HG03039 (cell line): ENCODE measurements around the gene TRAPPC5.

Experiments used
- ATAC-seq: cut with Tn5 transposase; IDR thresholded peaks from one replicate; pipeline ENCODE4 v1.9.1; 2021; ENCODE audit warnings: mild to moderate bottlenecking, moderate library complexity; ENCODE audit not compliant: unreplicated experiment

The TRAPPC5 gene

DNA sequence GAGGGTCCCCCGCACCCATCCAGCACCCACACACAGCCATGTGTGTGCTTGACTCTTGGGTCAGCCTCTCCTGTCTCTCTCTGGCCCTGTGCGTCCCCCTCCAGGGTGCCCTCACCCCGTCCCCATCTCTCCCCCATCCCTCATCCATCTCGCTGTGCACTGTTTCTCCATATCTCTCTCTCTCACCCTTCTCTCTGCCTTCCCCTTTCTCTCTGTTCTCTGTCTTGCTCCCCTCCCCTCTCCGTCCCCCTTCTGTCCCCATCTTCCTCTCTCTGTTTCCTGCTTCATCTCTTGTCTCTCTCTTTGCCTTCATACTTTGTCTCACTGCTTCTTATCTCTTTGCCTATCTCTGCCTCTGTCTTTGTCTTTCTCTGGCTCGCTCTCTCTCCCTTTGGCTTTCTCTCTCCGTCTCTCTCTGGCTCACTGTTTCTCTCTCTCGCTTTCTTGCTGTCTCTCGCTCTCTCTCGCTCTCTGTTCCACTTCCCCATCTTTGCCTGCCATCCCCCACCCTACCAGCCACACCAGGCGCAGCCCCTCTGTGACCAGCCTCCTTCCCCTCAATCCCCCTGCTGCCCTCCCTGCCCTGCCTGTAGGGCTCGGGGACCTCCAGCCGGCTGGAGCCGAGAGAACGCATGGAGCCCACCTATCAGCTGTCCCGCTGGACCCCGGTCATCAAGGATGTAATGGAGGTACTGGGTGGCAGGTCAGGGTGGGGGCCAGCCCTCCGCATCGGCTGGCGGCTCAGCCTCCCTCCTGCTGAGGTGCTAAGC is 34.8 kb upstream of the TRAPPC5 start:
- no peak for ATAC-seq

DNA sequence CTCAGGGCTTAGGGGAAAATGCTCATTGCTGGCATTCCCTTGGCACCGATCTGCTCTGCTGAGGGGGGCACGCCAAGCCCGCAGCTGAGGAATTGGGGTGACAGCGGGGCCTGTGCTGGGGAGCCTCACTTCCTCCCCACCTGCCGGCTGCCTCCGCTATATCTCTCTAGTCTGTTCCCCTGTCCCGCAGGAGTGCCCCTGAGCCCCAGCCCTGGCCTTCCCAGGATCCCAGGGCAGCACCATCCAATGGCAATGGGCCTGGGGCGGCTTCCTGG is 34.3 kb upstream of the TRAPPC5 start:
- no peak for ATAC-seq

DNA sequence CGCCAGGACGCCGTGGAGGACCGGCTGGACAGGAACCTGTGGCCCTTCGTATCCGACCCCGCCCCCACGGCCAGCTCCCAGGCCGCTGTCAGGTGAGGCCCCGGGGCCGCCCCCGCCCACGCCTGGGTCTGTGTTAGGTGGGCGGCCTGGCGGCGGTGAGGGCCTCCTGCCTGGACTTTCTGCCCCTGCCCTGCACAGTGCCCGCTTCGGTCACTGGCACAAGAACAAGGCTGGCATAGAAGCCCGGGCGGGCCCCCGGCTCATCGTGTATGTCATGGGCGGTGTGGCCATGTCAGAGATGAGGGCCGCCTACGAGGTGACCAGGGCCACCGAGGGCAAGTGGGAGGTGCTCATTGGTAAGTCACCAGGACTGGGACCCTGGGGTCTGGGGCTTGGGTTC is 33.5 kb upstream of the TRAPPC5 start:
- no peak for ATAC-seq

DNA sequence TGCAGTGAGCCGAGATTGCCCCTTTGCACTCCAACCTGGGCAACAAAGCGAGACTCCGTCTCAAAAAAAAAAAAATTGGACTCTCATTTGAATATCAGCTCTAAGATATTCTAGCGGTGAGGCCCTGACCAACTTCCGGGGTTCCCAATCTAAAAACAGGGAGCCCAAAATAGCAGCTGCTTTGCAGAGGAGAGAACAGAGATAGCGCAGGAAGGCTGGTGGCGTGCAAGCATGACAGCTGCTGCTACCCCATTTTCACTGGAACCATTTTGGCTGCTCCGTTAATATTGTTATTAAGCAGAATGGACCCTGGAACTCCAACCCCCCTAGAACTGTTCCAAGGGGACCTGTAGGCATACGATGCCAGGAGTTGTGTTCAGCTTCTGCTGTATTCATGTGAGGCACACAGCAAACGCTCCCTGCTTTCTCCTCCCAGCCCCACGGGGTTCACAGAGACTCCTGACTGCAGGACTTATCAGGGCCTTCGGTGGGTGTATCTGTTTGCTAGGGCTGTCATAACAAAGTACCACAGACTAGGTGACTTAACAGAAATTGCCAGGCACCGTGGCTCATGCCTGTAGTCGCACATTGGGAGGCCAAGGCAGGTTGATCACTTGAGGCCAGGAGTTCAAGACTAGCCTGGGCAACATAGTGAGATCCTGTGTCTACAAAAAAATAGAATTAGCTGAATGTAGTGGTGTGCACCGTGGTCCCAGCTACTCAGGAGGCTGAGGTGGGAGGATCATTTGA is 32.2 kb upstream of the TRAPPC5 start:
- no peak for ATAC-seq

DNA sequence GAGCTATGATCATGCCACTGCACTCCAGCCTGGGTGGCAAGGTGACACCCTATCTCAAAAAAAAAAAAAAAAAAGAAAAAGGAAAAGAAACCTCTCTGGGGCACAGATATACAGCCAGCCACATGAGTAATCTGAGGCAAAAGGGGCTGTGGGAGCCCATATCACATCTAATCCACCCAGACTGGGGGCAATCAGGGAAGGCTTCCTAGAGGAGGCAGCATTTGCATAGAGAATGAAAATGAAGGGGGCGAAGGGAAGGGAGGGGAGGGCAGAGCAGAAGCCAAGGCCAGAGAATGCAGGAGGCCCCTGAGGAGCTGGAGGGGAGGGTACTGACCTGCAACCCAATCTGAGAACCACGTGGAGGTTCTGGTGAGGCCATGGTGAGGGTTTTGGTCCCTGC is 30.5 kb upstream of the TRAPPC5 start:
- no peak for ATAC-seq

DNA sequence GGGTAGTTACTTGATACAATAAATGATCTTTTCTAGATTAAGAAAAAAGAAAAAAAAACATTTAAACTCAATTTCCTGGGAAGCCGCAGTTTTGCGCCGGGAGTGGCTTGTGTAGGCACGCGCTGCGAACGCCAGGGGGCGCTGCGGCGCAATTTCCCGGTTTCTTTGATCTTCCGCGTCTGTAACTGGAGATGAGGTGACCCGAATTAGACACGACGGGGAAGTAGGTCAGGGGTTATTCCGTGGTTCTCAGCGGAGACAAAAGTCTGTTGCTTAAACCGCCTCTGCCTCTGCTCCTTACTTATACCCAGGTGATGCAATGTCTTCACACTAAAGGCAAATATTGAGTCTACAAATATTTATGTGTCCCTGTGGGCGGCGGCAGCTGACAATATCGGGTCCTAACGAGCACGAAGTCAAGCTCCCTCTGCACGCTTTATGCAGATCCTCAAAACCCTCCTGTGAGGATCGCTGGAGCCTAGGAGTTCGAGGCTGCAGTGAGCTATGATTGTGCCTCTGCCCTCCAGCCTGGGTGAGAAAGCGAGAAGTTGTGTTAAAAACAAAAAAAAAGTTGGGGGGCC is 28.5 kb upstream of the TRAPPC5 start:
- ATAC-seq: no peak

DNA sequence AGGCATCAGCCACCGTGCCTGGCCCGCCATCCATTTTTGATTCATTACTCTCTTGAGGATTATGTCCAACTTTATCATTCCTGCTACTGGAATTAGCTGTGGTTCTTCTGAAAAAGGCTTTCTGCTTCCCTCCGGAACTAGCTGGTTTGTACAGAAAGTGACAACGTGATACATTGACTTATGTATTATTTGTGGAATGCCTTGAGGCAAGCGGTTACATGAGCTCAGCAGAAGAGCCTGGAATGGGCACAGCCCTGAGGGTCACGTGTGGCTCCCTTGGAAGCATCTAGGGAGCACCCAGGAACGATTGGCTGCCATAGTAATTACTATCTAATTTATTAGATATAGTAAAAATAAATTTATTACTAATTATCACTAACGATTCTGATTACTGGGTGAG is 26.2 kb upstream of the TRAPPC5 start:
- ATAC-seq: no peak

DNA sequence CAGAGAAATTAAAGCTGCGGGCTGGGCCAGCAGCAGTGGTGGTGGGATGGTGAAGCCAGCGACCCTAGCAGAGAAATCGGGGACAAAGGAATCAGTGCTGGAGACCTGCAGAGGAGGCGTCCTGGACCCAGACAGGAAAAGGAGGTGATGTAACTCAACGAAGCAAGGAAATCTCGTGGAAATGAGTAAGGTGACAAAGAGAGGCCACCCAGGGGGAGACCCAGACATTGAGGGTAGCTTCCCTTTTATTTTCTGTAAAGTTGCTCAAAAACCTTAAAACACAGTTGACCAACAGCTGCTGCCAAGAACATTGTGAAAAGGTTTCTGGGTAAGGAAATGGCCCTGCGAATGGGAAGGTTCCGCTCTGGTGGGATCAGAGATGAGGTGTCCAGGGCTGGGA is 25.1 kb upstream of the TRAPPC5 start:
- no peak for ATAC-seq

DNA sequence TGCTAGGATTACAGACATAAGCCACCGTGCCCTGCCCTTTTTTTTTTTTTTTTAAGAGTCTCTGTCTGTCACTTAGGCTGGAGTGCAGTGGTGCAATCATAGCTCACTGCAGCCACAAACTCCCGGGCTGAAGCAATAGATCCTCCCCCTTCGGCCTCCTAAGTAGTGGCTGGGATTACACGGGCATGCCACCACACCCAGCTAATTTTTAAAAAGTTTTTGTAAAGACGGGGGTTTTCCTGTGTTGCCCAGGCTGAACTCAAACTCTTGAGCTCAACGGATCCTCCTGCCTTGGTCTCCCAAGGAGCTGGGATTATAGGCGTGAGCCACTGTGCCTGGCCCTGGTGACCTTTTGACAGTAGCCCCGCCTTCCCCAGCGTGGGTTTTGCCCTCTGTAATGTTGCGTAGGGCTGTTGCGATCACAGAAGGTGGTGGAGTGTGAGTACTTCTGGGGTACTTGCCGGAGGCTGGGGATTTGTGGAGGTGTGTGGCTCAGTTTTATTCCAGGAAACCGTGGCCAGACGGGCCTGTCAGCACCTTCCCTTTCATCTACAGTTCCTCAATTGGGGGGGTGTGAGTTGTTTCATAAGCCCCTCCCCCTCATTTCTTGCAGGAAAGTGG is 23.4 kb upstream of the TRAPPC5 start:
- ATAC-seq: no peak

DNA sequence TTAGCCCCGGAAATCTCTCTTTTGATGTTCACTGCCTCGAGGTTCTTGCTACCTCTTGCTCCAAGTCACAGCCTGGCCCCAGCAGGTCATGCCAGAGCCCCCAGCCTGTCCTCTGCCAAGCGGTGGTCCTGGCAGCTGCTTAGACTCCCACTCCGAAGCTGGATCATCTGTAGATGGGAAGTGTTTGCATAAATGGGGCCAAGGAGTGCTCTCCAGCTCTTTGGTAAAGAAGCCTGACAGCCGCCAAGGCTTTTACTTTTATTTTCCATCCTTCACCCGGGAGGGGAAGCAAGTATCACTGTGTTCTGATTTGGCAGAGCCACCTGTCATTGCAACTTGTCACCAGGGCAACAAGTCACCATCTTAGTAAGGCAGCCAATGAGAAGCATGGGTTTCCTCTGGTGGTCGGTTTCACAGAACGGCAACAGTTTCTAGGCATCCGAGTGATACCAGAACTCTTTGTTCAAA is 22.4 kb upstream of the TRAPPC5 start:
- no peak for ATAC-seq

DNA sequence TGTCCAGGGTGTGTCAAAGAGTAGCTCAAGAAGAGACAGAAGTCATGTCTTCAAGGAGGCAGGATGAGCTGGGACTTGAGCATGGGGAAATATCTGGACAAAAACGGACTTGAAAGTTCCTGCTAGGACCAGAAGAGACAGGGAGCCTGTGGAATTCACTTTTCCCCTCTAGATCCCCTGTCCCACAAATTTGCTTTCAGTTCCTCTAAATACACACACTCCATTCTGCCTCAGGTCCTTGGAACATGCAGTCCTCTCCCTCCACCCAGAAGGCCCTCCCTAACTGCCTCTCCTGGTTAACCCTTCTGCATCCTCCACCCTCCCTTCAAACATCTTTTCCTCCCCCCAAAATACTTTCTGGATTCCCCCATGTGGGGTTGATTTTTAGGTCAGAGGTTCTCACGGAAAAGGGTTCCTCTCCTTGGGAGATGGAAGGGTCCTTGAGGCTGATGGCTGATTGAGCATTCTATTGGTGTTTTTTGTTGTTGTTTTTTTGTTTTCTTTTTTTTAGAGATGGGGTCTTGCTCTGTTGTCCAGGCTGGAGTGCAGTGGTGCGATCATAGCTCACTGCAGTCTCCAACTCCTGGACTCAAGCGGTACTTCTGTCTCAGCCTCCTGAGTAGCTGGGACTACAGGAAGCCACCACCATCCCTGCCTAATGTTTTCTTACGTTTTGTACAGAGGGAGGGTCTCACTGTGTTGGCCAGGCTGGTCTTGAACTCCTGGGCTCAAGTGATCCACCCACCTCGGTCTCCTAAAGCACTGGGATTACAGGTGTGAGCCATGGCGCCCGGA is 18.7 kb upstream of the TRAPPC5 start:
- no peak for ATAC-seq

DNA sequence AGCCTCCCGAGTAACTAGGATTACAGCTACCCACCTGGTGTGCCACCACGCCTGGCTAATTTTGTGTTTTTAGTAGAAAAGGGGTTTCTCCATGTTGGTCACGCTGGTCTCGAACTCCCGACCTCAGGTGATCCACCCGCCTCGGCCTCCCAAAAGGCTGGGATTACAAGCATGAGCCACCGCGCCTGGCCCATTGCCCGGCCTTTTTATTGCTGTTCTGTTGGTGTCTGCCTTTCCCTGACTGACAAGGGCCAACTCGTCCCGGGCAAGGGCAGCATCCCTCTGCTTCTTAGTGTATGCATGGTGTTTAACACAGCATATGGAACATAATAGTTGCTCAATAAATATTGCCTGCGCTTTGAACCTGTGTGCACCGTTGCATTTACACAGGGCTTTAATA is 18.0 kb upstream of the TRAPPC5 start:
- no peak for ATAC-seq

DNA sequence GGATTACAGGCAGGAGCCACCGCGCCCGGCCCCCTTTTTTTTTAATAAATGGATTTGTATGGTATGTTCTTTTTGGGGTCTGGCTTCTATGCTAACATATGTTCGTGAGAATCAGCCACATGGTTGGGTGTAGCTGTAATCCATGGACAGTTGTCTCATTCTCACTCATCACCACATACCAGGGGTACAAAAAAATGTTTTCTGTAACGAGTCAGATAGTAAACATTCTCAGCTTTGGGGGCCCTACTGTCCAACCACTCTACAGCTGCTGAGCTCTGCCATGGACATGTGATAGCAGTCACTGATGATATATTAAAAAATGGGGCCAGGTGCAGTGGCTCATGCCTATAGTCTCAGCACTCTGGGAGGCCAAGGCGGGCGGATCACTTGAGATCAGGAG is 16.9 kb upstream of the TRAPPC5 start:
- no peak for ATAC-seq

DNA sequence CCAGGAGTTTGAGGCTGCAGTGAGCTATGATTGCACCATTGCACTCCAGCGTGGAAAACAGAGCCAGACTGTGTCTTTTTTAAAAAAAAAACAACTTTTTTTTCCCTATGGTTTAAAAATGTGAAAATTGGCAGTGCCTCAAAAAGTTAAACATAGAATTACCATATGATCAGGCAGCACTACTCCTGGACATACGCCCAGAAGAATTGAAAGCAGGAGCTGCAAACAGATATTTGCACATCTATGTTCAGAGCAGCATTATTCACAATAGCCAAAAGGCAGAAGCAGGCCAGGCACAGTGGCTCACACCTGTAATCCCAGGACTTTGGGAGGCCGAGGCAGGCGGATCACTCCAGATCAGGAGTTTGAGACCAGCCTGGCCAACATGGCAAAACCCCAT is 15.6 kb upstream of the TRAPPC5 start:
- no peak for ATAC-seq

DNA sequence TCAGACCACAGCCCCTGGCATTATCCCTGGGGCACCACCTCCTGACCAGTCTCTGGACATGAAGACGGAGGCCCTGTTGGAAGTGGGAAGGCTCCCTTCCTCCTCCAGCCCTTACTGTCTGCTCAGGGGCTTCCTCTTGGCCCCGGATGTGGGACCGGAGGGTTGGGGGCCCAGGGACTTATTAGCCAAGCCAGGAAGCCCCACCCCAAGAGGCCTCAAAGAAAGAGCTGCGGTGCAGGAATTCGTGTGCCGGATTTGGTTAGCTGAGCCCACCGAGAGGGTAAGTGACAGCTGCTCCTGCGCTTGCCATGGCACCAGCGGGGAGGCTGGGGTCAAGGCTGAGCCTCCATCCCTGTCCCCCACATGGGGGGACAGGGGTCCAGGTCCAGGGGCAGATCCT is 11.8 kb upstream of the TRAPPC5 start, which contains the start of gene RETN:
Gene RETN, plus strand, starts transcription at position 208 of the 400 bp plus-strand sequence. CDS start 278 bp downstream, outside the sequence.
- no peak for ATAC-seq

DNA sequence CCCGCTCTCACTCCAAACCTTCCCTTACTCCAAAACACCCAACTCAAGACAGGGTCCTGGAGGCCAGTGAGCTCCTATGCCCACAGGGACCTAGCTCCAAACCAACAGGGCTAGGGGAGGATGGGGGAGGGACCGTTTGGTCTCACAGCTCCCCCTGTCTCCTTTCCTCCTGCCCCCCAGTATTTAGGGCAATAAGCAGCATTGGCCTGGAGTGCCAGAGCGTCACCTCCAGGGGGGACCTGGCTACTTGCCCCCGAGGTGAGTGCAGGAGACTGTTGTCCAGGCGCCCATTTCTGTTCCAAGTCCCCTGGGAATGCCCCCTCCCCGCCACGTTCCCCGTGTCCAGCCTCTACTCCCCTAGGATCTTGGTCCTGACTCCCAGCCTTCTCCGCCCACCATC is 11.0 kb upstream of the TRAPPC5 start:
- ATAC-seq: no peak

DNA sequence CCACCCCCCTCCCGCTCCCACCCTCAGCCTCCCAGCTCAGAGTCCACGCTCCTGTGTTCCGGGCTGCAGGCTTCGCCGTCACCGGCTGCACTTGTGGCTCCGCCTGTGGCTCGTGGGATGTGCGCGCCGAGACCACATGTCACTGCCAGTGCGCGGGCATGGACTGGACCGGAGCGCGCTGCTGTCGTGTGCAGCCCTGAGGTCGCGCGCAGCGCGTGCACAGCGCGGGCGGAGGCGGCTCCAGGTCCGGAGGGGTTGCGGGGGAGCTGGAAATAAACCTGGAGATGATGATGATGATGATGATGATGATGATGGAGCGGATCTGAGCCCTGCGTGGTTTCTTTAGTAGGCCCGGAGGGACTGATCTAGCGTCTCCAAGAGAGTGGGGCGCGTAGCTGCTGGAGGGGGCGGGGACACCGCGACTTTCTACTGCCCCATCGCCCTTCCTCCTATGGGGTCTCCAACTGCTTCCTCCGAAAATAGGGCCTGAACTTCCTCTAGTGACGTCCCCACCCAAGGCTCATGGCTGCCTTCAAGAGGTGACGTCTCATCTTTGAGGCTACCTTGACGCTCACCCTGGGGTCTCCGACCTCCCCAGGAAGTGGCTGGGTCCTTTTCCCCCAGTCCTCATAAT is 10.4 kb upstream of the TRAPPC5 start:
- no peak for ATAC-seq

DNA sequence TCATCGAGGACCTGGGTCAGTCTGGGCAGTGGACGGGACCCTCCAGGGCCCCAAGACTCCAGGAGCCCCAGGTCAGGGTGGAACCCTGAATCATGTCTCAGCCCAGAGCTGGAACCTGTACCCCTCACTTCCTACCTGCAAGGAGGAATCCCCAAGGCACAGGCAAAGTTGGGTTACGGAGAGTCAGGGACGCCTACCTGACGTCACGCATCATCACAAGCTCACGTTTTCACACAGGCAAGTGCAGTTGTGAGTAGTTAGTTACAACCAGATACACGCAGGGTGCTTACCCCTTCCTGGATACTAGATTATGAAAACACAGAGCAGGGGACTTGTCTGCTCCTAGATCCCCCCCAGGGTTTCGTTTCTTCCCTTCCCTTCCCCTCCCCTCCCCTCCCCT is 9.8 kb upstream of the TRAPPC5 start:
- no peak for ATAC-seq

DNA sequence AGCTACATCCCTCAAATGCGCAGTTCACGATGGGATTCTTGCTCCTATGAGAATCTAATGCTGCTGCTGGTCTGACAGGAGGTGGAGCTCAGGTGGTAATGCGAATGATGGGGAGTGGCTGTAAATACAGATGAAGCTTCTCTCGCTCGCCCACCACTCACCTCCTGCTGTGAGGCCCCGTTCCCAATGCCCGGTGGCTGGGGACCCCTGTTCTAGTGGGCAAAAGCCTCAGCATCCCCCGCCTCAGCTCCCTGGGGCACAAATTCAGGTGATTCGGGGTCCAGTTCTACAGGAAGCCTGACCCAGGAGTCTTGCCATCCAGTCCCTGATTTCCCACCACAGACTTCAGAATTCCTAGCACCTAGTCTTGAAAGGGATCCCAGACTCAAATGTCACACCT is 8.1 kb upstream of the TRAPPC5 start:
- ATAC-seq: no peak
